HG03469 (cell line): ENCODE data around the gene HSD17B1.
"Not testable (repeated sequence)": the region's sequence is repeated elsewhere in the genome, so short reads cannot be mapped to it uniquely, and the experiment has no call there.

ENCODE experiments used
- ATAC-seq: cut with Tn5 transposase; IDR thresholded peaks from one replicate; pipeline ENCODE4 v1.9.1; 2021; ENCODE audit warnings: mild to moderate bottlenecking, moderate library complexity, moderate number of reproducible peaks; ENCODE audit not compliant: unreplicated experiment

Gene HSD17B1

DNA sequence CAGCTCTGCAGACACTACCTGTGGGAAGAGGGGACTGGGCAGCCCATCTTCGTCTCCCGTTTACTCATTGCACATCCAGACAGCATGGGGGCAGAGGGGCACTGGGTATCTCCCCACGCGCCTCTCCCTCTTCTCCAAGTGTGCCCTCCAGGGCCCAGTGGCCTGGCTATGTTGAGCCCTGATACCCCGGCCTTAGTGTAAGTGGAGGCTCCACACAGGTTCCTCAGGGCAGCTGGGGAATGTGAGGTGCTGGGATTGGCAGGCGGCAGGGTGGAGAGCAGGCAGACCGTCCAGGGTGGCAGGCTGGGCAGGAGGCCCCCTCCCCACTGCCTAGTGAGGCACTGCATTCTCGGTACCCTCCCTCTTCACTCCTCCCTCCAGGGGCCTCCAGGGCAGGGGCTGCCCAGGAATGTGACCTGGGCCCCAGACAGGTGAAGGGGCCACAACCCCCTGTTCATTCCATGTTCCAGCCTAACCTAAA, 29.9 kb upstream of the HSD17B1 start:
- no peak for ATAC-seq

DNA sequence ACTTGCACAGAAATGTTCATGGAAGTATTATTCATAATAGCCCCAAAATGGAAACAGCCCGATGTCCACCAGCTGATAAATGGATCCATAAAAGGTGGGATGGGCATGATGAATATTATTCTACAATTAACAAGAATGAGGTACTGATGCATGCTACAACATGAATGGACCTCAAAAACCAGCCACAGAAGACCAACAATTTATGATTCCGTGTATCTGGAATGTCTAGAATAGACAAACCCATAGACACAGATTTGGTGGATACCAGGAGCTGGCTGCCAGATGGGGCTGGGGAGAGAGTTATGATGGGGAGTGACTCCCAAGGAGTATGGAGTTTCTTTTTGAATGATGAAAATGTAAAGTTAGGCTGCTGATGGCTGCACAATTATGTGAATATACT, 27.5 kb upstream of the HSD17B1 start:
- ATAC-seq: no peak

DNA sequence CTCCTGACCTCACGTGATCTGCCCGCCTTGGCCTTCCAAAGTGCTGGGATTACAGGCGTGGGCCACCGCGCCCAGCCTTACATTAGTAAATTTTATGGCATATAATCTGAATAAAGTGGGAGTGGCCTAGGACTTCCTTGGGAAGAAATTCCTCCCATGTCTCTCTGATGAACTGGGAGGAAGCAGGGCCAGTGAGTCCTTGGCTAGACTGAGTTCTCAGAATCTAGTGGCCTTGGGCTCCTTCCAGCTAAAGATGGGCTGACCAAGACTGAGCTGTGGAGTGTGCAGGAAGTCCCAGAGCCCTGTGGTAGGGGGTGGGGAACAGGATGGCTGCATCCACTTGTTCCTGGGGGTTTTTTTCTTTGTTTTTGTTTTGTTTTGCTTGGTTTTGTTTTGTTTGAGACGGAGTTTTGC, 26.7 kb upstream of the HSD17B1 start:
- ATAC-seq: no peak

DNA sequence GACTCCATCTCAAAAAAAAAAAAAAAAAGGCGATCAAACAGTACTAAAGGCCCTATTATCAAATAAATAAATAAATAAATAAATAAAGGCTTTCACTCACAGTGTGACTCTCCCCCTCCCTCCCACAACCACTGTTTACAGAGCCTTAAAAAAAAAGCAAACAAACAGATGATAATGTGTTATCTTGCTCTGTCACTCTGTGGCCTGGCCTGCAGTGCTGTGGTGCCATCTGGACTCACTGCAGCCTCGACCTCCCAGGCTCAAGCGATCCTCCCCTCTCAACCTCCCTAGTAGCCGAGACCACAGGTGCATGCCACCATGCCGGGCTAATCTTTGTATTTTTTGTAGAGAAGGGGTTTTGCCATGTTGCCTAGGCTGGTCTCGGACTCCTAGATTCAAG, 24.8 kb upstream of the HSD17B1 start:
- no peak for ATAC-seq

DNA sequence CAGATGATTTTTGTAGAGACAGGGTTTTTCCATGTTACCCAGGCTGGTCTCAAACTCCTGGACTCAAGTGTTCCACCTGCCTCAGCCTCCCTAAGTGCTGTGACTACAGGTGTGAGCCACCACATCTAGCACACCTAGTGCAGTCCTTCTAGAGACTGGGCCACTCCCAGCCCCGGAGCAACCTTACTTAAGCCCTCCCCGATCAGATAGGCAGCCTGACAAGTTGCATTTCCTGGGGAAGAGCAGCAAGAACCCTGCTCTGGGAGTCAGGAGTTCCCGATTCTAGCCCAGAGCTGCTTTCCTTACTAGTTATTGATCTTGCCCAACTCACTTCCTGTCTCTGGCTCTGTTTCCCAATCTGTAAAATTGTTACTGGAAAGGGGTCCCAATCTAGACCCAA, 23.7 kb upstream of the HSD17B1 start:
- ATAC-seq: no peak

DNA sequence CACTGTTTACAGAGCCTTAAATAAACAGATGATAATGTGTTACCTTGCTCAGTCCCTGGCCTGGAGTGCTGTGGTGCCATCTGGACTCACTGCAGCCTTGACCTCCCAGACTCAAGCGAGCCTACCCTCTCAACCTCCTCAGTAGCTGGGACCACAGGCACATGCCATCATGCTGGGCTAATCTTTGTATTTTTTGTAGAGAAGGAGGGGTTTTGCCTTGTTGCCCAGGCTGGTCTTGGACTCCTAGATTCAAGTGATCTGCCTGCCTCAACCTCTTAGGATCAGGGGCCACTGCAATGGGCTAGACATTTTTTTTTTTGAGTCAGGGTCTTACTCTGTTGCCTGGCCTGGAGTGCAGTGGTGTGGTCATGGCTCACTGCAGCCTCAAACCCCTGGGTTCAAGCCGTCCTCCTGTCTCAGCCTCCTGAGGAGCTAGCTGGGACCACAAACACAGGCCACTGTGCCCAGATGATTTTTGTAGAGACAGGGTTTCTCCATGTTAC, 21.7 kb upstream of the HSD17B1 start:
- no peak for ATAC-seq

DNA sequence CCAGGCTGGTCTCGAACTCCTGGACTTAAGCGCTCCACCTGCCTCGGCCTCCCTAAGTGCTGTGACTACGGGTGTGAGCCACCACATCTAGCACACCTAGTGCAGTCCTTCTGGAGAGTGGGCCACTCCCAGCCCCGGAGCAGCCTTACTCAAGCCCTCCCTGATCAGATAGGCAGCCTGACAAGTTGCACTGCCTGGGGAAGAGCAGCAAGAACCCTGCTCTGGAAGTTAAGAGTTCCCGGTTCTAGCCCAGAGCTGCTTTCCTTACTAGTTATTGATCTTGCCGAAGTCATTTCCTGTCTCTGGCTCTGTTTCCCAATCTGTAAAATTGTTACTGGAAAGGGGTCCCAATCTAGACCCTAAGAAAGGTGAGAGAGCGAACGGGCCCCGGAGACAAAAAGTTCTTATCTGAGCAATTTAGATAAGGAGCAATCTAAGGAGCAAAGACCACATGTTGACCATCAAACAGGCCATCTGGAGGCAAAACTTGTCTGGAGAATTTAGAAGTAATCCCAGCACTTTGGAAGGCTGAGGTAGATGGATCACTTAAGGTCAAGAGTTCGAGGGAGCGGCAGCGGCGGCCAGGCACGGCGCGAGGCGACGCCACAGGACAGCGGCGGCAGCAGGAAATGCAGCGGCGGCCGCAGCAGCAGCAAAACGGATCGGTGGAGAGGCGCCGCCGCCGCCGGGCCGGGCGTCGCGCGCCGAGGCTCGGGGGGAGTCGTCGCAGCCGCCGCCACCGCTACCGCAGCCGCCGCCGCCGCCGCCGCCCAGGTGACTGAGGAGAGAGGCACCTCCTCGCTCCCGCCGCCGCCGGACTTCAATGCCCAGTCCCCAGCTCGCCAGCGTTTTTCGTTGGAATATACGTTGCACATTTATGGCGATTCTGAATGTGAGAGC, 21.0 kb upstream of the HSD17B1 start:
- no peak for ATAC-seq

DNA sequence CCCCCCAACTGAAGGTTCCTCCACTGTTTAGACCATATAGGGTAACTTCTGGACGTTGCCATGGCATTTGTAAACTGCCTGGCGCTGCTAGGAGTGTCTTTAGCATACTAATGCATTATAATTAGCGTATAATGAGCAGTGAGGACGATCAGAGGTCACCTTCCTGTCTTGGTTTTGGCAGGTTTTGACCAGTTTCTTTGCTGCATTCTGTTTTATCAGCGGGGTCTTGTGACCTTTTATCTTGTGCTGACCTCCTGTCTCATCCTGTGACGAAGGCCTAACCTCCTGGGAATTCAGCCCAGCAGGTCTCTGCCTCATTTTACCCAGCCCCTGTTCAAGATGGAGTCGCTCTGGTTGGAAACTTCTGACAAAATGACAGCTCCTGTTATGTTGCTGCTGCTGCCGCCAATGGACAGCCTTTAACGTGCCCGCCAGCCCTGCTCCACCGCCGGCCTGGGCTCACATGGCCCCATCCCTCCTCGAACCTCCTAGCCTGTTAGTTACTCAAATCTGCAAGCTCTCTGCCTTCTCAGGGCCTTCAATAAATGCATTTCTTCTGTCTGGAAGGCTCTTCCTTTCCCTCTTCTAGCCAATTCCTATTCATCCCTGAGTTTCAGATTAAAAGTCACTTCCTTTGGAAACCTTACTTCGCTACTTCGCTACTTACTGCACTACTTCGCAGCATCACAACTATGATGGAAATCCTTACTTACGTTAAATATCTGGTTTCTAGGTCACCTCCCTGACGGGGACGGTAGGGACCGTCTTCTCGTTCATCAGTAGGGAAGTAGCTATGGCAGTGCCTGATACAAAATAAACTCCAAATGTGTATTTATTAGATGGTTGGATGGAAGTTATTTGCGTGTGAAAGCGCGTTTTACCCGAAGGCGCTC, 17.3 kb upstream of the HSD17B1 start:
- ATAC-seq: no peak

DNA sequence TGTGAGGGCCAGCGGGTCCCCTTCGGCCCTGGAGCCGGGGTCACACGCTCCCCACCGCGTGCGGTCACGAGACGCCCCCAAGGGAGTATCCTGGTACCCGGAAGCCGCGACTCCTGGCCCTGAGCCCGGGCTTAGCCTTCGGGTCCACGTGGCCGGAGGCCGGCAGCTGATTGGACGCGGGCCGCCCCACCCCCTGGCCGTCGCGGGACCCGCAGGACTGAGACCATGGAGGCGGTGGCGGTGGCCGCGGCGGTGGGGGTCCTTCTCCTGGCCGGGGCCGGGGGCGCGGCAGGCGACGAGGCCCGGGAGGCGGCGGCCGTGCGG, 16.7 kb upstream of the HSD17B1 start, which contains the start of gene NAGLU:
Gene NAGLU (plus strand): TSS at position 194 of the 324 bp plus-strand sequence. CDS start 32 bp downstream, at position 226.
- peak; percentile 61 for ATAC-seq

DNA sequence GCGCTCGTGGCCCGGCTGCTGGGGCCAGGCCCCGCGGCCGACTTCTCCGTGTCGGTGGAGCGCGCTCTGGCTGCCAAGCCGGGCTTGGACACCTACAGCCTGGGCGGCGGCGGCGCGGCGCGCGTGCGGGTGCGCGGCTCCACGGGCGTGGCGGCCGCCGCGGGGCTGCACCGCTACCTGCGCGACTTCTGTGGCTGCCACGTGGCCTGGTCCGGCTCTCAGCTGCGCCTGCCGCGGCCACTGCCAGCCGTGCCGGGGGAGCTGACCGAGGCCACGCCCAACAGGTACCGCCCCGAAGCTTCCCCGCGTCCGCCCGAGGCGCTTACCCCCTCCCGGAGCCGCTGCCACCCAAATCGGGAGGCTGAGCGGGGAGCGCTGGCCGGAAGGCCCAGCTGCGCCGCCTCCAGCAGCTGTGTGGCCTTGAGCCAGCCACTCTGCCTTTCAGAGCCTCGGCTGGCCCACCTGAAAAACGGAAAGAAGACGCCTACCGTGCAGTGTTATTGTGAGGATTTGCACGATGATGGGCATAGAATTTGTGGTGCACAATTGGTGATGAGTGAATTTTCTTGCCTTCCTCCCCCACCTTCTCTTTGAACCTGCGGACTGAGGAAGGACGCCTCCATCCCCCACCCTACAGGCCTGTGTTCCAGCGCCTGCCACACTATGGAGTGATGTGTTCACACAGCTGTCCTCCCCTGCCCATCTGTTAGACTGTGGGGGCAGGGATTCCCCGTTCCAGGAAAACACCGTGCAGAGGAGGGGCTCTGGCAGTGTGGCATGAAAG, 16.2 kb upstream of the HSD17B1 start:
- ATAC-seq: peak; percentile 28

DNA sequence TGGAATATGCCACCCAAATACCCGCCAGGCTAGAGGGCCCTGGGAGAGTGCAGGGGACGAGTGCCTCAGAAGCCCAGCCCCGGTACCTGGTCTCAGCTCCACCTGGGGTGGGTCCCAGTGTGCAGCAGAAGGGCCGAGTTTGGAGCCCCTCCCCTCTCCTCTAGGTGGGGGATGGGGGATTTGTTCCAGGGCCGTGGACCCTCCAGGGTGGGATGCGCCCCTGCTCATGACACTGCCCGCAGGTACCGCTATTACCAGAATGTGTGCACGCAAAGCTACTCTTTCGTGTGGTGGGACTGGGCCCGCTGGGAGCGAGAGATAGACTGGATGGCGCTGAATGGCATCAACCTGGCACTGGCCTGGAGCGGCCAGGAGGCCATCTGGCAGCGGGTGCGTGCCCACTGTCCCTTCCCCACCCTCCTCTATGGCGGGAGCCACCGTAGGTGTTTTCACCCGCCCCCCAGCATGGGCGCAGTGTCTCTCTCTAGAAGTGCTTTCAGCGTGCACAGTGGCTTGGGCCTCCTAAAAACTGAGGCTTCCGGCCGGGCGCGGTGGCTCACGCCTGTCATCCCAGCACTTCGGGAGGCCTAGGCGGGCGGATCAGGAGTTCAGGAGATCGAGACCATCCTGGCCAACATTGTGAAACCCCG, 15.4 kb upstream of the HSD17B1 start:
- no peak for ATAC-seq

DNA sequence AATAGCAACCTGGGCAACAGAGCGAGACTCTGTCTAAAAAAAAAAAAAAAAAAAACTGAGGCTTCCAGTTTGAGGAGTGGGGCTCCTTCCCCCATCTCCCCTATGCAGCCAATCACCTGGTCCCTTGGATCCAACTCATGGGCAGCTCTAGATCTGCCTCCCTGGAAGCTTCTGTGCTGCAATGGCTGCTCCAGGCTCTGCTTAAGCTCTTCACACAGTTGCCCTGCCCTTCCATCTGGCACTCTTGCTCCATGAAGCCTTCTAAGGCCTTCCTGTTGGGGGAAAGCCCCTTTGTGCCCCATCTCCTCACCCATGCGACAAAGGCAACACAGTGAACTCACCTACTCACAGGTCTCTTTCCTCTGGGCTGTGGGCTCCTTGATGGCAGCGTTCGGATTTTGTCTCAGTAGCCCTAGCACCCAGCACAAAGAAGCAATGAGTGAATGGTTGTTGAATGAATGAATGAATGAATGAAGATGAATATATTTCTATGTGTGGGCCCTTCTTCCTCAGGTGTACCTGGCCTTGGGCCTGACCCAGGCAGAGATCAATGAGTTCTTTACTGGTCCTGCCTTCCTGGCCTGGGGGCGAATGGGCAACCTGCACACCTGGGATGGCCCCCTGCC, 14.8 kb upstream of the HSD17B1 start:
- ATAC-seq: no peak

DNA sequence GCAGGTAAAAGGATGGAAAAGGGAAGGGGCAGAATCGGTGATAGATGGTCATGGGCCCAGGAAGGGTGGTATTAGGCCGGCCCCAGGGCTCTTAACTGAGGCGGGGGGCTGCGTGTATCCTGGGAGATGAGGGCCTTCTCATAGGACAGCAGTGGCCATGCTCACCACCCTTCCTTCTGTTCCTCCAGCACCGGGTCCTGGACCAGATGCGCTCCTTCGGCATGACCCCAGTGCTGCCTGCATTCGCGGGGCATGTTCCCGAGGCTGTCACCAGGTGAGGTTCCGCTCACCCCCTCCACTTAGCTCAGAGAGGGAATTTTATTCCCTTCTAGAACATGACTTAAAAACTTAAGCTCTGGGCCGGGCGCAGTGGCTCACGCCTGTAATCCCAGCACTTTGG, 14.2 kb upstream of the HSD17B1 start:
- no peak for ATAC-seq

DNA sequence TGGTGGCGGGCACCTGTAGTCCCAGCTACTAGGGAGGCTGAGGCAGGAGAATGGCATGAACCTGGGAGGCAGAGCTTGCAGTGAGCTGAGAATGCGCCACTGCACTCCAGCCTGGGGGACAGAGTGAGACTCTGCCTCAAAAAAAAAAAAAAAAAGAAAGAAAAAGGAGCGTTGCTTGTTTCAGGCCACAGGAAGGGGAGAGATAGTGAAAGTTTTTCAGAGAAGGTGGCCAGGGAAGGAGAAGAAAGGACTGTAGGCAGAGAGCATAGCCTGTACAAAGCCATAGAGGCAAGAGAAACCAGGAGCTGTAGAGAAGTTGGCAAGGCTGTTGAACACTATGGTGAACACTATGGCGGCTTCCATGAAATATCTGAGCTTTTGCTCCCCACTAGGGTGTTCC, 12.2 kb upstream of the HSD17B1 start:
- ATAC-seq: not testable (repeated sequence)

DNA sequence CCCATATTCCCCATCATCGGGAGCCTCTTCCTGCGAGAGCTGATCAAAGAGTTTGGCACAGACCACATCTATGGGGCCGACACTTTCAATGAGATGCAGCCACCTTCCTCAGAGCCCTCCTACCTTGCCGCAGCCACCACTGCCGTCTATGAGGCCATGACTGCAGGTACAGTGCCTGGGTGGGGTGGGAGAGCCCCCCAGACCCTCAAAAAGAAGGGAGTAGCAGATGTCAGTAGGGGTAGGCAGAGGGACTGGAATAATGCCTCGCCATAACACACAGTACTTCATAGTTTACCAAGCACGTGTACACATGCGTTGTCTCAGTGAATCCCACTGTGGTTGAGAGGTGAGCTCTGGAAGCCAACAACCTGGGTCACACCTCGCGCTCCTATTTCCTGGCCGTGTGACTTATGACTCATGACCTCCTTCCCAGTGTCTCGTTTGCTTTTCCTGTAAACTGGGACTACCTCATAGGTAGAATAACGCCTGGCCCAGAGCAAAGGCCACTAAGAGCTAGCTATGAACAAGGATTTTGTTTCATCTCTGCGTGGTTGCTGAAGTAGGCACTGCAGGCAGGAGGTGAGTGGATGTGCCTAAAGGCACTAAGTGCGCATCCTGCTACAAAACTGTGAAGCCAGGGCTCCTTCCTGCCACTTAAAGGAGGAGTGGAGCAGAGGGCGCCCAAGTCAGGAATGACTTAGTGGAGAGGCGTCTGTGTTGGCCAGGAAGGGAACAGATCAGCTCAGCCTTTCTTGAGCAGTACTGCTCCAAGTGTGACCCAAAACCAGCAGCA, 11.5 kb upstream of the HSD17B1 start:
- ATAC-seq: no peak

DNA sequence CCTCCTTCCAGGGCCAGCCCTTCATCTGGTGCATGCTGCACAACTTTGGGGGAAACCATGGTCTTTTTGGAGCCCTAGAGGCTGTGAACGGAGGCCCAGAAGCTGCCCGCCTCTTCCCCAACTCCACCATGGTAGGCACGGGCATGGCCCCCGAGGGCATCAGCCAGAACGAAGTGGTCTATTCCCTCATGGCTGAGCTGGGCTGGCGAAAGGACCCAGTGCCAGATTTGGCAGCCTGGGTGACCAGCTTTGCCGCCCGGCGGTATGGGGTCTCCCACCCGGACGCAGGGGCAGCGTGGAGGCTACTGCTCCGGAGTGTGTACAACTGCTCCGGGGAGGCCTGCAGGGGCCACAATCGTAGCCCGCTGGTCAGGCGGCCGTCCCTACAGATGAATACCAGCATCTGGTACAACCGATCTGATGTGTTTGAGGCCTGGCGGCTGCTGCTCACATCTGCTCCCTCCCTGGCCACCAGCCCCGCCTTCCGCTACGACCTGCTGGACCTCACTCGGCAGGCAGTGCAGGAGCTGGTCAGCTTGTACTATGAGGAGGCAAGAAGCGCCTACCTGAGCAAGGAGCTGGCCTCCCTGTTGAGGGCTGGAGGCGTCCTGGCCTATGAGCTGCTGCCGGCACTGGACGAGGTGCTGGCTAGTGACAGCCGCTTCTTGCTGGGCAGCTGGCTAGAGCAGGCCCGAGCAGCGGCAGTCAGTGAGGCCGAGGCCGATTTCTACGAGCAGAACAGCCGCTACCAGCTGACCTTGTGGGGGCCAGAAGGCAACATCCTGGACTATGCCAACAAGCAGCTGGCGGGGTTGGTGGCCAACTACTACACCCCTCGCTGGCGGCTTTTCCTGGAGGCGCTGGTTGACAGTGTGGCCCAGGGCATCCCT, 9.3 kb upstream of the HSD17B1 start:
- no peak for ATAC-seq

DNA sequence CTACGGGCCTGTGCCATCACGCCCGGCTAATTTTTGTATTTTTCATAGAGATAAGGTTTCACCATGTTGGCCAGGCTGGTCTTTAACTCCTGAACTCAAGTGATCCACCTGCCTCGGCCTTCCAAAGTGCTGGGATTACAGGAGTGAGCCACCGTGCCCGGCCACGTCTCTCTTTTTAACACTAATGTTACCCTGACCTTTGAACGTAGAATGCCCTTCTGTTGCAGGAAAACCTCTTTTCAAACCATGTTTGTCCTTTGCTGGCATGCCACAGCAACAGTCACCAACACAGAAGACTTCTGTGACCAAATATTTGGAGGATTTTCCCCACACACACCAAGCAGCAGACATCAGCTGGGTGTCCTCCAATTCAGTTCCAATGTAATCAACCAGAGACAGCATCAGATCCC, 7.8 kb upstream of the HSD17B1 start:
- ATAC-seq: no peak
